Activated CD8-positive, alpha-beta memory T cell treated with anti-CD3 and anti-CD28 coated beads, Interleukin-2, amount 50 U/mL, for 1 hour (primary cell): ENCODE results near the gene CSAD.

ENCODE experiments used
- DNase-seq: peaks from one replicate; pipeline ENCODE4 v3.0.0-alpha.2; 2020; ENCODE audit errors: extremely low read depth

The CSAD gene, protein sequence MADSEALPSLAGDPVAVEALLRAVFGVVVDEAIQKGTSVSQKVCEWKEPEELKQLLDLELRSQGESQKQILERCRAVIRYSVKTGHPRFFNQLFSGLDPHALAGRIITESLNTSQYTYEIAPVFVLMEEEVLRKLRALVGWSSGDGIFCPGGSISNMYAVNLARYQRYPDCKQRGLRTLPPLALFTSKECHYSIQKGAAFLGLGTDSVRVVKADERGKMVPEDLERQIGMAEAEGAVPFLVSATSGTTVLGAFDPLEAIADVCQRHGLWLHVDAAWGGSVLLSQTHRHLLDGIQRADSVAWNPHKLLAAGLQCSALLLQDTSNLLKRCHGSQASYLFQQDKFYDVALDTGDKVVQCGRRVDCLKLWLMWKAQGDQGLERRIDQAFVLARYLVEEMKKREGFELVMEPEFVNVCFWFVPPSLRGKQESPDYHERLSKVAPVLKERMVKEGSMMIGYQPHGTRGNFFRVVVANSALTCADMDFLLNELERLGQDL

GRCh38 chr12:53180220-53180930 lies at the start of gene CSAD, which contains the start of gene ZNF740:
Gene CSAD, minus strand, starts transcription at chr12:53180925. Its CDS starts 7,455 bp downstream, at chr12:53173470.
Gene ZNF740, plus strand, starts transcription at chr12:53180722. Its CDS starts 1,262 bp downstream, at chr12:53181984.
- DNase-seq: peak; percentile 93

- DNase-seq: no peak
Measured at GRCh38 chr12:53230108-53230845, 49.6 kb upstream of the CSAD start.

DNA sequence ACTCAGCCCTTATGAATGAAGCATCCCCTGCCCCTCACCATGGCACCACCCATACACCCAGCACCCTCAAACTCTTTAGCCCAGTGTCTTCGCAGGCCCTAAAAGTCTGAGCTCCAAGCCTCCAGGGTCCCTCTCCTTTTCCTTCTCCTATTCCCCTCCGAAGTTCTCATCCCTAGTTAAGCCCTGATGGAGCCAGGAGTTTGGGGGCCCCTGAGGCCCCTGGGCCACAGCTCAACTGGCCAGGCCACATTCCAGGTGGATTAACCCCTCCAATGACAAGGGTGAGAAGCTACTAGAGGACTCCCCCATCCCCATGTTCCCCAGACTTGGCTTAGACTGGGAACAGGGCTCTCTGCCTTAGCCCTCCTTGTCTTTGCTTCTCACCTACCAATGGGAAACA lies 48.7 kb upstream of the CSAD start:
- no peak for DNase-seq

- no peak for DNase-seq
Measured at GRCh38 chr12:53227836-53228235, 47.1 kb upstream of the CSAD start.

DNA sequence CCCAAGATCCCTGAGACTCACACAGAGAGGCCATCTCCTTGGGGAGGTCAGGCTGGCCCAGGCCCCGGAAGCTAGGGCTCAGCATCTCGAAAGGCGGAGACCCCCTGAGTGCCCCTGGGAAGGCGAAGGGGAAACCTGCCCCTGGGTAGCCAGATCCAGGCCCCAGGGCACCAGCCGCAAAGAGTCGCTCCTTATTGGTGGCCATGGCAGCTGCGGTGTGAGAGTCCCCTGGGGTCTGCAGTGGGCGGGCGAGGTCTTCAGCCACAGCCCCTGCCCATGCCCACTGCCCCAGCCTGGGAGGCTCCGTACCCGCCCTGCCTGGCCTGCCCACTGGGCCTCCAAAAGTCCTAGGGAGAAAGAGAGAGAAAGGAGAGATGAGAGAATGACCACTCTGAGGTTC lies 46.6 kb upstream of the CSAD start:
- DNase-seq: no peak

DNA sequence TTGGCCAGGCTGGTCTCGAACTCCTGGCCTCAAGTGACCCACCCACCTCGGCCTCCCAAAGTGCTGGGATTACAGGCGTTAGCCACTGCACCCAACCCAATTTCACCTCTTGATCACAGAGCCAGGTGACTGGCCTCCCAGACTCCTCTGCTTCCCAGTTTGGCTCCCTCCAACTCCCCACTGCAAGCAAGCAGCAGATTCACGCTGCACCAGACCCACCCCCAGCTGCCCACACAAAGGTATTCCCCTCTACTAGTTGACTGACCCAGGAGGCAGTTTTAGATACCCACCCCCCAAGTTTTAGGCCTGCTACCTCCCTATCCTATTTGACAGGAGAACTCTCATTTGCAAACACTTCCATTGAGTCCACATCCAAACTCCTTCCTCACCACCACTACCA lies 46.1 kb upstream of the CSAD start:
- DNase-seq: no peak

DNA sequence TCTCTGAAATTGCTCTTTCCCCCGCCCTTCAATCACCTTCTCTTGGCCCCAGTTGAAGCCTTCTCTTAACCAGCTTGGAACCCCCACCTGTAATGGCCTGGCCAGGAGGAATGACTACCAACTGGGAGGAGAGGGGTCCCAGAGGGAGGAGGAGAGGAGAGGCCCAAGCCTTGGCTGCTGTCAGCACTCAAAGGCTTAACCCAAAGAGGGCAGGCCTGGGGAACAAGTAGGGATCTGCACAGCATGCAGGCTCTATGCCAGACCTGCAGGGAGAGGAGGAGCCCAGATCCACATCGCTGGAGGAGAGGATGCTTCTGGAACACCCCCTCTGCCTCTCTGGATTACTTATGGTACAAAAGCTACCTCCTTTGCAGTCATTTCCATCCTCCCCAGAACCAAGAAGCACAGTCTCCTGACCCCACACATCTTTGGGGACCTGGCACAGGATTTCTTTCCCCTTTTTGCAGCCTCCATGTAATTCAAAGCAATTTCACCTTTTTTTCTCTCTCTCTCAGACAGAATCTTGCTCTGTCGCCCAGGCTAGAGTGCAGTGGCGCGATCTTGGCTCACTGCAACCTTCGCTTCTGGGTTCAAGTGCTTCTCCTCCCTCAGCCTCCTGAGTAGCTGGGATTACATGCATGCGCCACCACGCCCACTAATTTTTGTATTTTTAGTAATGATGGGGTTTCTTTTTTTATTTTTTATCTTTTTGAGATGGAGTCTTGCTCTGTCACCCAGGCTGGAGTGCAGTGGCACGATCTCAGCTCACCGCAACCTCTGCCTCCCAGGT lies 45.1 kb upstream of the CSAD start:
- DNase-seq: no peak

GRCh38 chr12:53224897-53225634 lies 44.3 kb upstream of the CSAD start:
- DNase-seq: no peak

- DNase-seq: no peak
Measured at GRCh38 chr12:53224061-53224896, 43.6 kb upstream of the CSAD start.

DNA sequence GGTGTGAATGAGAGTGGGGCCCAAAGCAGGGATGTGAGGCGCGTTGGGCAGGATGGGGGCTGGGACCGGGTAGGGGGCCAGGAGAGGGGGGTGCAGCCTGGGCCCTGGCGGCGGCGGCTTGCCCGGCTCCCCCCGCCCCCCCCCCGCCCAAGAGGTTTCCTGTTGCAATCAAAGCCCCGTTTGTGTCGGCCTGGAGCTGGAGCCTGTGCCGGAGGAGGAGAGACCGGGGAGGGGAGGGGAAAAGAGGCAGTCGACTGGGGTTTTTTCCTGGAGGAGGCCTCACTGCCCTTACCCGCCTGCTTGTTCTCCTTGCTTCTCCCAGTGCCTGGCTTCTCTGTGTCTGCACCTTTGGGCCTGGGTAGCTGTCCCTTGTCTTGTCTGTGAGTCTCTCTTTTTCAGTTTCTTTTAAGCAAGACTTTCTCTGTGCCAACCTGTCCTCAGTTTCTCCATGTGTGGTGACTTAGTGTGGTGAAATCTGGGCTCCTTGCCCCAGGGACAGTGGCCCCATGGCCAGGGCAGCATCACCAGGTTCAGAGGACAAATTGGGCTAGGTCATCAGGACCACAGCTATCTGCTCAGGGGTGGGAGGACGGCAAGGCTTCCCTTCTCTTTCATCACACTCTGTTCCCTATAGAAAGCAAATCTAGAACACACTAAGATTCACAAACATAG lies 42.8 kb upstream of the CSAD start:
- DNase-seq: no peak

DNA sequence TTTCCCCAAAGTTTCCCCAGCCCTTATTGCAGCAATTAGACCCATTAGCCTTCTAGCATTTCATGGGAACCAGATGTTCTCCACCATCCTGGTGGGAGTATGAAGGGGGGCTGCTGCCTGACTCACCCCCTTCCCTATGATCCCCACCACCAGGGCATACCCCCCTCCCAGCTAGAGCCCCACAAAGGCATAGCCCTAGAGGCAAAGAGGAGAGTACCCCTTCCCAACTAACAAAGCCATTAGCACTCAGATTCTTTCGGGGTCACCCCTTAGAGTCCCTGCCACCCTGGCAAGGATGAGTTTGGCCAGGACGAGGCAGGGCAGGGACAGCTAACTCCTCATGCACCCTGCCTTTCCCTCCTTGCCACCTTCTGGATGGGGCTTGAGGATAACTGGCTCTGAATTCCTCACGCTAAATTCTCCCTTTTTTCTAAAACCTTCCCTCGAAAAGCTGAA lies 42.1 kb upstream of the CSAD start:
- no peak for DNase-seq

DNA sequence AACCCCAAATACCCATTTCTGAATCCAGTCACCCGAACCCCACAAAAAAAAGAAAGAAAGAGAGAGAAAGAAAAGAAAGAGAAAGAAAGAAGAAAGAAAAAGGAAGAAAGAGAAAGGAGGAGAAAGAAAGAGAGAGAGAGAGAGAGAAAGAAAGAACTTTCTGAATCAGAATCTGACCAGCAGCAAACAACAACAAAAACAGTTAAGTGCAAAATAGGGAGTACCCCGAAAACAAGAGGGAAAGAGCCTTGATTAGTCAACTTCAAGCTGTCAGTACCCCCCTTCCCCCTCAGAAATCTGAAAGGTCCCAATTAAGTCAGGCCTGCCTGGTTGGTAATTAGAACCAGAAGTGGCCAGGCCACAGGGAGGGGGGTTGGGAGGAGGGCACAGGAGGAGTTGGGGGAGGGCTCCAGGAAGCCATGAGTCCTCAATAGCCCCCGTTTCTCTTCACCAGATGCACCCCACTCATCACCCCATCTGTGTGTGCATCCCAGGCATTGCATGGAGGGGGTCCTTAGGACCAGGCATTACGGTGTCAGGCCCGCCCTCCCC lies 41.5 kb upstream of the CSAD start:
- no peak for DNase-seq

GRCh38 chr12:53221203-53222080 lies 40.7 kb upstream of the CSAD start:
- no peak for DNase-seq

DNA sequence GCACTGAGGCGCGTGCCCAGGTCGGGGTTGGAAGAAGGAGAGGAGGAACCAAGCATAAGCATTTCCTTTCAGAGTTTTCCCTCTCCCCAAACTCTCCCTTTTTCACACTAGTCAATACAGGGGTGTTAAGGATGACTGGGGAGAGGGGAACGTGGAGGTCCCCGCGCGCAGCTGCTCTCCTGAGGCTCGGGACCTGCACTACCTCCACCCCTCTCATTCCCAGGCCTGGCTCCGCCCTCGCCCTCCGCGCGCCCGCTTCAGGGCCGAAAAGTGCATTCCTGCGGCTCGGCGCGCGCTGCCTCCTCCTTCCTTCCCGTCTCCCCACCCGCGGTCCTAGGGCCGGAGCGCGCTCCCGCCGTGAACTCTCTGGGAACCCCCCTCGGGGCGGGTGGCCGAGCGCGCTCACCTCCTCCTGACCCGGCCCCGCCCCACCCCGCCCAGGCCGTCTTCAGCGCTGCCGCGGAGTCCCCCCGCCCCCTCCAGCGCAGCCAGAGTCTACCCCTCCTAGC lies 40.0 kb upstream of the CSAD start:
- no peak for DNase-seq

DNA sequence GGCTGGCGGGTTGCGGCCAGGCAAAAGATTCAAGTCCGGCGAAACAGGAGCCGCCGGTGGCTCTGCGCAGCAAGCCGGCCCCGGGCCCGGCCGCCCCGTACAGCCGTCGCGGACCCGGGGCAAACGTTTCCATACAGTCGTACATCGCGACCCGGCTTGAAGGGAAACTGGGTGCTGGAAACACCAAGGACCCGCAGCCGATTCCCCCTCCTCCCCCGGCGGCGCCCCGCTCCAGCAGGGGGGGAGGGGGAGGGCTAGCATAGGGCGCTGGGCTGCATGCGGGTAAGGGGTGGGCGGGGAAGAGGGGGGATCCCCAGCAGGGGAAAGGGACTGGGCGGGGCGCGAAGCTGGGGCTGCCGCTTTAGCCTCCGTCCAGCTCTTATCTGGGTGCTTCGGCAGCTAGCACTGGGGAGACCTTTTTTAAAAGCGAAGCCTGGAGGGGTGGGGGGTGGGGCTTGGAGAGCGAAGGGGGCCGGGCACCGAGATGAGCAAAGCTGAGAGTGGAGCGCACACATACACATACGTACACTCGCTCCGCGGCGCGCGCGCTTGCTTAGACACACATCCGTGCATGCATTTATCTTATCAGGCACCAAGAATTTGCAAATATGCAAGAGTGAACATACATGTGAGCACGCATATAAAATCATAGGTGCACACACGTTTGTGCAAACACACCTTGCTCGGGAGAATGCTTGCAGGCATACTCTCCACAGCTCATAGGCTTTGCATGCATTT lies 39.4 kb upstream of the CSAD start:
- no peak for DNase-seq

- DNase-seq: no peak
Measured at GRCh38 chr12:53219292-53219955, 38.7 kb upstream of the CSAD start.
